NOMO-1 (cell line): Measurements from ENCODE around the gene RBM4B.
"Not testable (repeated sequence)": the region's sequence is repeated elsewhere in the genome, so short reads cannot be mapped to it uniquely, and the experiment has no call there.

Experiments used
- DNase-seq, 2 experiments: peaks; one replicate each; lab custom pipeline; 2025; ENCODE audit not compliant: unreplicated experiment in 2 of 2; lab: John Stamatoyannopoulos, UW

The RBM4B gene

DNA sequence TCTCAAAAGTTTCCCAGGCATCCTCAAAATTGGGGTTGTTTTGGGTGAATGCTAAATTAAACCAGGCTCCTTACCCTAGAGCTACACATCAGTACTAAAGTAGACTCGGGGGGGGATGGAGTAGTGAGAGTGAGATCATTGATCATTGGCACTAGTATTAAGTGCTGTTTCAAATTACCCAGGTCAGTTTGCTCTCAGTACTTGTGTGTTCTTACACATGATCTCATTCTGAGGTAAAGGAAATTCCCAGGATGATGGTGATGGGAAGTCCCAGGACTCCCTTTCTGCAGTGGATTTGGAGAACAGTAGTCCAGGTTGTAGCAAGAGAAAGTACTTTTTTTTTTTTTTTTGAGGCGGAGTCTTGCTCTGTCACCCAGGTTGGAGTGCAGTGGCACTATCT is 26.7 kb downstream of the RBM4B start:
- no peak for DNase-seq

DNA sequence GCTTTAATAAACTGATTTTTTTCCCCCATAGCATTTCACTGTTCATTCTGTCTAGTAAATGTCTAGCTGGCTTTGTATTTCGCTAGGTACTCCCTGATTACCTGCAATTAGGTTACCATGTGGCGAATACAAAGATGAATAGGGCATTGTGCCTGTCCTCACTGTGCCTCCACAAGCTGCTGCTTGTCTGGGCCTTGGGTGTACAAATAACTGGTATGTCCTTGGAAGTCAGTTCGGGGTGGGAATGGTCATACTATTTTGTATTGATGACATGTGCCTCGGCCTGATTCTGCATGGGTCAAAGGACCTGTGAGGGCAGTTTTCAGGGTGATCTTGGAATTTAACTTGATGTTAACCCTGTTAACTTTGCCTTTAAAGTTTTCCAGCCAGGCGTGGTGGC is 27.8 kb downstream of the RBM4B start:
- no peak for DNase-seq

GRCh38 chr11:66646828-66647227 is 30.9 kb downstream of the RBM4B start:
- no peak for DNase-seq

GRCh38 chr11:66643745-66644437 is 33.8 kb downstream of the RBM4B start:
- no peak for DNase-seq

- DNase-seq: no peak
These were observed 35.9 kb downstream of the RBM4B start for GRCh38 chr11:66641834-66642233.

- DNase-seq: not testable (repeated sequence)
These were observed 37.8 kb downstream of the RBM4B start for GRCh38 chr11:66639814-66640340.

GRCh38 chr11:66639066-66639813 is 38.4 kb downstream of the RBM4B start:
- DNase-seq: peak; percentile 17 to 45

DNA sequence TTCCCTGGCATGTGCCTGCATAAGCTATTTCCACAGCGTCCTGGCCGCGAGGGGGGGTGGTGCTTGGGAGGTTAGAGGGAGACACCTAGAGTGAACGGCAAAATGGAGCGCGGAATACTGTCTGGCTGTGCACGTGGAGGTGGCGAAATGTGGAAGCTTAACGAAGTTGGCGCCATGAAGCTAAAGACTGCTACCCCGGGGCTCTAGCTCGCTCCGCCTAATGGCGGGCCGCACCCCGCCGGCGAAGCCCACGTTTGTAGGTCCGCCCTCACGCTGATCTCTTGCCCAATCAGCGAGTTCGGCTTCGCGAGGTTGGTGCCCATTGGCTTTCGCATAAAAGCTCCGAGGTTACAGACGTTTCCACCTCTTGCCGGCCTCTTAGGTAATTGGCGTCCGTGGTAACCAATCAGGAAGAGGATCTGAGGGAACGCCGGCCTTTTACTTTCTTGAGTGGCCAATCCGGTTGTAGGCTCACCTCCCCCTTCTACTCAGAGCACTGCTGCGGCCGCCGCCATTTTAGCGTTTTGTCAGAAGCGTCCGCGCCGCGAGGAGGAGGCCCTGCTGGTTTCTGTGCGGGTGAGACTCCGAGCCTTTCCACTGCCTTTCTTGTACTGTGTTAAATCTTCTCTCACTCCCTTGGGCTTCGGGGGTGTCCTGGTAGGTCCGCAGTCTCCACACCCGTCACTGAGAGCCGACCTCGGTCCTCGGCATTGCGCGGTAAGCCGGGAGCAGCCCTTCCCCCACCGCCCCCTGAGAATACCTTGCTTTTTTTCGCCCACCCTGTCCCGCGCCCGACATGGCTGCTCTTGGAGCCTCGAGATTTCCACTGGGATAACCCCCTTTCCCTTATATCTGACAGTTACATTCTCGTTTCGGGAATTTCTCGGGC is 39.3 kb downstream of the RBM4B start, which contains the start of gene RBM4:
Gene RBM4 (plus strand): TSS at position 527 of the 889 bp plus-strand sequence. CDS start 1,009 bp downstream, outside the sequence.
- peak; percentile 99 for DNase-seq

- DNase-seq: no peak
These were observed 40.0 kb downstream of the RBM4B start for GRCh38 chr11:66637557-66638176.

DNA sequence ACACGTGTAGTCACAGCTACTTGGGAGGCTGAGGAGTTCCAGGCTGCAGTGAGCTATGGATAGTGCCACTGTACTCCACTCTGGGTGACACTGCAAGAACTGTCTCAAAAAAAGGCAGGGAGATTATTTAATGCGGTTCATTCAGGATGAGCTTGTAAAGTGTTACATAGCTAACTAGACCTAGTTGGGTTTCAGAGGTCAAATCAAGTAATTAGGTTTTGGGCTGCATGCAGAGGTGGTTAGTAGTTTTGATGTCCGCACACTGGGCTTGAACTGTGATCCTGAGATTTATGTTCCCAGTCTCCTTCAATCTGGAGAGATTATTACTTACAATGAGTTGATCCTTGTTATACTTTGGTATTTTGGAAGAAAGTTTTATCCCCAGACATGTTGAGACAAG is 41.3 kb downstream of the RBM4B start:
- no peak for DNase-seq

GRCh38 chr11:66632952-66633351 is 44.7 kb downstream of the RBM4B start:
- no peak for DNase-seq

DNA sequence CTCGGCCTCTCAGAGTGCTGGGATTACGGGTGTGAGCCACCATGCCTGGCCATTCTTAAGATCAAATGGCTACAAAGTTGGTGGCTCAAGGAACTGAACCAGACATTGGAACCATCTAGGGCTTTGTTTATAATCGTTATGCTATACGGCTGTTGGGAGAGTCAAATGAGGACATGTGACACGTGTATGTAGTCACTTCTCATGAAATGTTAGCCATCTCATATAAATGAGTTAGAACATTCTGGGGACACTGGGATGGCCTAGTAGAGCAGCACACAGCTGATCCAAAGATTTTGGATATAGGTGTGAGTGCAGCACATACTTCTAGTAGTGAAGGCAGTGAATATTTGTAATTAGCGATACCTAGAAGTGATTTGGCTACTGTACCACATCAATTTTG is 45.8 kb downstream of the RBM4B start:
- no peak for DNase-seq

- no peak for DNase-seq
These were observed 48.3 kb downstream of the RBM4B start for GRCh38 chr11:66629356-66629755.

GRCh38 chr11:66628061-66628603 is 49.6 kb downstream of the RBM4B start:
- DNase-seq: no peak

DNA sequence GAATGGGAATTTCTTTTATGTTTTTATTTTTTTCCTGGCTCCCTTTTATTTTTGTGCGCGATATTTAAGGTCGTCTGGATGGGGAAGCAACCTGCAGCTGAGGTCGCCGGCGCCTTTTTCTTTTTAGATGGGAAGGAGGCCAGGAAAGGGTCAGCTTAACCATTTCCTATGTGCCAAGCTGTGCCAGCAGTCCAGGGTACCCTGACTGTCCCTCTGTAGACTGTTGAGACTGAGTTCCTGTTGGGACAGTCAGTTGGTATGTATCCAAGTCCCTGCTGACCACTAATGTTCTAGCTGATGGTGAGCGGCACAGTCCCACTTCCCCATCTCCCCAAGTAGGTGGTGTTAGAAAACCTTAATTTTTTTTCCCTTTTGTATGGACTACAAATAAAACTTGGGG is 50.8 kb downstream of the RBM4B start:
- DNase-seq: no peak

GRCh38 chr11:66626382-66626781 is 51.3 kb downstream of the RBM4B start:
- DNase-seq: no peak

DNA sequence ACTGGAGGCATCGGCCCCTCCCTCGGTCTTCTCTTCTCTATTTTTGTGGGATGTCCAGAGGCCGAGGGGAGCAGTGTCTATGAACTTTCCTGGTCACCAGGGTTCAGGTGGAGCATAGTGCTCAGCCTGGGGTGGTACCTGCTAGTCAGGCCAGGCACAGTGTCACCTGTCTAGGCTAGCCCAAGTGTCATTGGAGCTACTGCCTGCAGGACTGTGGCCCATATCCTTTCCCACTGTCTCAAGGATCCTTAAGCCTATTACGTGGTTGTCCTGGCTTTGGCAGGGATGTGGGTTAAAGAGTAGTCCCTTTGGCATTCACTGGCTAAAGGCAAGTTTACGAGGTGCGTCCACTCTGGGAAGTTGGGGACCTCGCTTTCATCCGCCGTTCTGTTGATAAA is 51.9 kb downstream of the RBM4B start:
- no peak for DNase-seq

- no peak for DNase-seq
These were observed 52.5 kb downstream of the RBM4B start for GRCh38 chr11:66625041-66625751.

GRCh38 chr11:66624450-66624849 is 53.2 kb downstream of the RBM4B start:
- DNase-seq: no peak
